ENCODE results near the gene TPP1.

DNA sequence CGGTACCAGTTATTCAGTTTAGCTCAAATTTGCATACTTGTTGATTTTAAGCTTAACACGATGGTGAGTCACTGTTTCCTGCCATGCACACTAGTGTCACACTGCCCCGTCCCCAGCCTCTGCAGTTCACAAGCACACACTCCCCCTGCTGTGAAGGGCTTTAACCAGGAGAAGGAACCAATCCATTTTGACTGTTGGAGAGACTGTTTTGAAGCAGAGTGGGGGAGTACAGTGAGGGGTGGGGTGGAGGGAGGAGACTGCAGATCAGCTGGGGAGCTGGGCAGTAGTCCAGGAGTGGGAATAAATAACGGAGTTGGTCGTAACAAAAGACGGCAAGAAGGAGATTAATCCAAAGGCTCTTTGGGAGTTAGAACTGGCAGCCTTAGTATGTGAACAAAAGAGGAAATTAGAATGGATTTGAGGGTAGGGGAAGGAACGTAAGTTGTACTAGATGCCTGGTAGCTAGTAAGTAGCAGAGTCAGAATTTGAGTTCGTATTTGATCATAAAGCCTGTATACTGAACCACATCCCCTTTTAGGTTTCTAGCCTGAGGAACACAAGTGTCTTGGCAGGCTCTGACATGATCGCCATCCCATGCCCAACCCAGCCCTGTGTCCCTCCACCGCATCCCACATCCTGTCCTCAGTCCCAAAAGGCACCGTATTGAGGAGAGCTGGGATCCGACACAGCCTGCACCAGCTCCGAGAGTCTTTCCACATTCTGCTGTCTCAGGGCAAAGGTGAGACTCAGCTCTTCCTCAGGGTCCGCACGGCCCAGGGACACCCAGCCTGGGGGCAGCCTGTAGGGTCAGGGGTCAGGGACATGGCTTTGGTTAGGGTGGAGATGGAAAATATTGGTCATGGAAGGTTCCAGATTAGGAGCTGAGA, 862 bp downstream of the TPP1 start:
- TF ChIP-seq, protein P1, sequence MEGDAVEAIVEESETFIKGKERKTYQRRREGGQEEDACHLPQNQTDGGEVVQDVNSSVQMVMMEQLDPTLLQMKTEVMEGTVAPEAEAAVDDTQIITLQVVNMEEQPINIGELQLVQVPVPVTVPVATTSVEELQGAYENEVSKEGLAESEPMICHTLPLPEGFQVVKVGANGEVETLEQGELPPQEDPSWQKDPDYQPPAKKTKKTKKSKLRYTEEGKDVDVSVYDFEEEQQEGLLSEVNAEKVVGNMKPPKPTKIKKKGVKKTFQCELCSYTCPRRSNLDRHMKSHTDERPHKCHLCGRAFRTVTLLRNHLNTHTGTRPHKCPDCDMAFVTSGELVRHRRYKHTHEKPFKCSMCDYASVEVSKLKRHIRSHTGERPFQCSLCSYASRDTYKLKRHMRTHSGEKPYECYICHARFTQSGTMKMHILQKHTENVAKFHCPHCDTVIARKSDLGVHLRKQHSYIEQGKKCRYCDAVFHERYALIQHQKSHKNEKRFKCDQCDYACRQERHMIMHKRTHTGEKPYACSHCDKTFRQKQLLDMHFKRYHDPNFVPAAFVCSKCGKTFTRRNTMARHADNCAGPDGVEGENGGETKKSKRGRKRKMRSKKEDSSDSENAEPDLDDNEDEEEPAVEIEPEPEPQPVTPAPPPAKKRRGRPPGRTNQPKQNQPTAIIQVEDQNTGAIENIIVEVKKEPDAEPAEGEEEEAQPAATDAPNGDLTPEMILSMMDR (conservative IDR thresholded peaks at IDR 0.05; ENCODE audit: low read length), result no peak
- no peak for TF ChIP-seq EZH2phosphoT487 (IDR thresholded peaks at IDR 0.05; ENCODE audit: borderline replicate concordance)

All from Loucy (cell line).